HG03342 (cell line): ENCODE results near the gene RSRC1.
"Not testable (repeated sequence)": the region's sequence is repeated elsewhere in the genome, so short reads cannot be mapped to it uniquely, and the experiment has no call there.

Source experiments
- ATAC-seq: cut with Tn5 transposase; IDR thresholded peaks from one replicate; pipeline ENCODE4 v1.9.1; 2021; ENCODE audit warnings: mild to moderate bottlenecking, moderate library complexity; ENCODE audit not compliant: unreplicated experiment

Gene RSRC1

GRCh38 chr3:158100681-158101080 lies 9.2 kb upstream of the RSRC1 start:
- ATAC-seq = no peak

GRCh38 chr3:158101335-158102241 lies 8.3 kb upstream of the RSRC1 start:
- no peak for ATAC-seq

- ATAC-seq = no peak
Observed at GRCh38 chr3:158102242-158103080, 7.4 kb upstream of the RSRC1 start.

- no peak for ATAC-seq
Observed at GRCh38 chr3:158103081-158103886, 6.6 kb upstream of the RSRC1 start.

- ATAC-seq = no peak
Observed at GRCh38 chr3:158103887-158104327, 6.0 kb upstream of the RSRC1 start.

- ATAC-seq = no peak
Observed at GRCh38 chr3:158104431-158104921, 5.4 kb upstream of the RSRC1 start.

GRCh38 chr3:158105119-158105709 lies 4.7 kb upstream of the RSRC1 start:
- ATAC-seq = no peak

GRCh38 chr3:158105710-158106253 lies 4.1 kb upstream of the RSRC1 start:
- ATAC-seq = no peak

DNA sequence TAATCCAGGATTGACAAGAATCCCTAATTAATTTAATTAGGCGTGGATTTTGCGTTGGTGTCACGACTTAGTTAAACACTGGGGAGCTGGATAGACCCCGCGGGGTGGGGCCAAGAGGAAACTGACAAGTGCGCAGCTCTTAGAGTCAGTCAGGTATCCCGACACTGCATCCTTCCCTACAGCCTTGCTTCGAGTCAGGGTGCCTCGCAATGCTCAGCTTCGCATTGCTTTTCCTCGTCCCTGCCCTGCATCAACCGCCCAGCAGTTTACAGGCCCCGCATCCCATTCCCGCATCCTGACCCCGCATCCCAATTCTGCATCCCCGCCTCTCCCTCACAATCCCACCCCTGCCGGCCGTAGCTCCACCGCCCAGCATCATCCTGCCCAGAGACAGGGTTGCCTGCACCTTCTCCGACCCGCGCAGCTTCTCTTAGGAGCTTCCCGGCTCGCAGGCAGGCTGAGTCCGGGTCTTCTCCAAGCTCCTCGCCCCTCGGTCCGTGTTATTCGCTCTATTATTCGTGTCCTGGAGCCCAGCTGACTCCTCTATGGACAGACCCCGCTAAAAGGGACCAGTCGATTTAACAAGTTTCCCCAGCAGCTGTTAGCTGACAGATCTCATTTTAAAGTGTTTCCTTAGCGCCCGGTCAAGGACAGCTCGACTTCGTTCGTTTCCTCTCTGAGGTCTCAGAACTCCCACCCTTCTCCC lies 3.0 kb upstream of the RSRC1 start:
- no peak for ATAC-seq

- no peak for ATAC-seq
Observed at GRCh38 chr3:158107605-158108444, 2.1 kb upstream of the RSRC1 start.

GRCh38 chr3:158108445-158108985 lies 1.4 kb upstream of the RSRC1 start:
- no peak for ATAC-seq

DNA sequence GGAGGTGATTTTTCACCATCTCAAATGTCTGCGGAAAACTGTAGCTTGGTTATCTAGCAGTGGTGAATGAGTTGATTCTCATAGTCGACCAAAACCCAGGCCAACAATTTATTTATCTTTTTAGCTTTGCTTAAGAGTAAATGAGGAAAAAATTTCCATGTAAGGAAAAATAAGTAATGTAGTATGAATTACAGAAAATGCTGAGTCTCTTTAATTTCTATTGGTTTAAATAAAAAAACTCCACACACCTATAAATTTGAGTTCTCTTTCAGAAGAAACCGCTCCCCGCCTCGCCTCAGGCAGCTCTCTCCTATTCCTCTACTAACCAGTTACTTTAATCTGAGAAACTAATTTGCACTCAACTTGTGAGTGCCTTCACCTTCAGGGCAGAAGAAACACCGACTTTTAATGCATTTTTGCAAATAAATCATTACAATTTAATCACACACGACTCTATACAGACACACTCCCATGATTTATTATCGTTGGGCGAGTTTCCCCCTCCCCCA lies 540 bp upstream of the RSRC1 start:
- ATAC-seq = peak; percentile 9

DNA sequence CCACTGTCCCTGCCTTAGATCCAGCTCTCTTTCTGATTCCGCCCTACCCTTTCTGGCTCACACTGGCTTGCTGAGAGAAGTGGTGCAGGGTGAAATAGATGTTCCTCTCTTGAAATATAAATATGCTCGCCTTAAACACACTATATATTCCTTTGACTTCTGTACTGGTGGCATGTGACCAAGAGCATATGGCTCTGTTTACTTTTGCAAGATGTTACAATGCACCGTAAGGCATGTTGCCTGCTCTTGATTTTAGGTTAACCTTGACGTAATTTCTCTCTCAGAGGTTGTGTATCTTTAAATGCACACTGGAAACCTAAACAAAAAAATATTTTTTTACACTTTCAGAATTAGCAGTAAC lies 749 bp downstream of the RSRC1 start:
- peak; percentile 7 for ATAC-seq

GRCh38 chr3:158111861-158112260 lies 2.0 kb downstream of the RSRC1 start:
- ATAC-seq = no peak

- not testable (repeated sequence) for ATAC-seq
Observed at GRCh38 chr3:158113595-158113994, 3.7 kb downstream of the RSRC1 start.

DNA sequence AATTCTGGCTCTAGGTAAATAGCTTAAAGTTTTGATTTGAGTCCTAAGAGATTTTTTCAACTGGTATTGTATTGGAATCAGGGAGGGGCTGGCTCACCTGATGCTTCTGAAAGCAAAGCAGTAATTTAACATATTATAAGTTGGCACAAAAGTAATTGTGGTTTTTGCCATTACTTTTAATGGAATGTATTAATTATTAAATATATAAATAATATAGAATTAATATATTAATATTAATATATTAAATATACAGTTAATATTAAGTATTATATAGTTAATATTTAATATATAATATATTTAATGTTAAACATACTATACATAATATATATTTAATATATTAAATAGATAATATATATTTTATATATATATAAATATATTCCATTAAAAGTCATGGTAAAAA lies 10.4 kb downstream of the RSRC1 start:
- ATAC-seq = no peak

DNA sequence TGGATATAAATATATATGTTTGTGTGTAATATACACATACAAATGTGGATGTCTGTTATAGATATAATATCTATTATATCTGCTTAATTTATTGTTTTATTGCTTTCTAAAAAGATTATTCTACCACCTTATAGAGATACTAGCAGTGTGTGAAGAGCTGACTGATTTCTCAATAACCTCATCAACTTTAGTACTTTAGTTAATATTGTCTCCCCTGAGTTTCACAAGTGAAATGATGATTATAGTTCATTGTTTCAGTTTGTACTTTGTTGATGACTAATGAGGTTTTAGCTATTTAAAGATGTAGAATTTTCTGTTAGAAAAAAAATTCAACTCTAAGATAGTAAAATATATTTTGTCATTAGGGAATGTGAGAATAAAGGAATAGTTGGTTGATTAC lies 11.4 kb downstream of the RSRC1 start:
- ATAC-seq = peak; percentile 77

GRCh38 chr3:158122721-158123120 lies 12.8 kb downstream of the RSRC1 start:
- not testable (repeated sequence) for ATAC-seq
